Inflammatory macrophage treated with lipopolysaccharide for 4 hours (primary cell): ENCODE measurements around the gene EBLN1.

Experiments
- DNase-seq: peaks from one replicate; pipeline ENCODE4 v3.0.0-alpha.2; 2020

Gene EBLN1

DNA sequence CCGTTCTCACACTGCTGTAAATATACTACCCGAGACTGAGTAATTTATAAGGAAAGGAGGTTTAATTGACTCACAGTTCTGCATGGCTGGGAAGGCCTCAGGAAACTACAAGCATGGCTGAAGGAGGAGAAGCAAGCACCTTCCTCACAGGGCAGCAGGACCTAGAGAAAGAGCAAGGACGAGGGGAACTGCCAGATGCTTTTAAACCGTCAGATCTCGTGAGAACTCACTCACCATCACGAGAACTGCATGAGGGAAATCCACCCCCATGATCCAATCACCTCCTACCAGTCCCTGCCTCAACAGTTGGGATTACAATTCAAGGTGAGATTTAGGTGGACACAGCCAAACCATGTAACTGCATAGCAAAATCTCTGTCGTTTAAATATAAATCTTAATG is at the start of gene EBLN1:
Gene EBLN1 (minus strand): TSS at position 174 of the 400 bp plus-strand sequence. CDS start 8,032 bp downstream, outside the sequence.
- no peak for DNase-seq

GRCh38 chr10:22265839-22266537 is 48.2 kb upstream of the EBLN1 start:
- DNase-seq: no peak

- DNase-seq: no peak
Observed at GRCh38 chr10:22263106-22263505, 45.3 kb upstream of the EBLN1 start.

DNA sequence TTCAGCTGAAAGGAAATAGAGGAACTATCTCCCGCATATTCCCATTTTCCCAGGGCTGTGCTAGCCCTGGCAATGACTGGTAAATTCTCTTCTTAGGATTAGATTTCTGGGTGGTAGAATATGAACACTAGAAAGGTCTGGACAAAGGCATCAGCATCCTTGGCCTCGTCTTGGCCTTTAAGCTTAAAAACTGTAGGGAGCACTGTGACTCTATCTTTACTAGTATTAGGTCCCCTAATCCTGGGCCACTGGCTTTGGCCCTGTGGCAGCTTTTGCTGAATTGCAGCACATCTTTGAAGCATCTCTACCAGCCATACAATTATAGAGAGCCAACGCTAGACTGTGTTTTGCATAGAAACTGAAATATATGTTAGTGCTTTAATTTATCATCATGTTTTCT is 41.5 kb upstream of the EBLN1 start:
- peak; percentile 26 for DNase-seq

GRCh38 chr10:22258471-22258870 is 40.7 kb upstream of the EBLN1 start:
- DNase-seq: no peak

DNA sequence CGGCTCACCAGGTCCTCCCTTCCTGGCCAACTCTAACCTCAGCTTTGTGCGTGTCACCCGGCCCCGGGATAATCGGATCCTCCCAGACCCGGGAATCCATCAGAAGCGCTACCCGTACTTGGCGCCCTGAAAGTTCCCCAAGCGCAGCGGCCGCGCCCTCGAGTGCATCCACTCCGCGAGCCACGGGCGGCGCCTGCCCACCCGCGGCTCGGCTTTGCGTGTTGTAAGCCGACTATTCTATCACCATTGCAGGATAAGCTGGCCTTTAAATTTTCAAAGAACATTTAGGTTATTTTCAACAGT is 35.7 kb upstream of the EBLN1 start:
- DNase-seq: peak; percentile 56

- peak; percentile 32 for DNase-seq
Observed at GRCh38 chr10:22252801-22253579, 35.2 kb upstream of the EBLN1 start.

- peak; percentile 51 for DNase-seq
Observed at GRCh38 chr10:22252224-22252800, 34.5 kb upstream of the EBLN1 start.

- DNase-seq: peak; percentile 87
Observed at GRCh38 chr10:22251751-22252223, 34.0 kb upstream of the EBLN1 start.

GRCh38 chr10:22250897-22251660 is 33.3 kb upstream of the EBLN1 start:
- peak; percentile 46 for DNase-seq

DNA sequence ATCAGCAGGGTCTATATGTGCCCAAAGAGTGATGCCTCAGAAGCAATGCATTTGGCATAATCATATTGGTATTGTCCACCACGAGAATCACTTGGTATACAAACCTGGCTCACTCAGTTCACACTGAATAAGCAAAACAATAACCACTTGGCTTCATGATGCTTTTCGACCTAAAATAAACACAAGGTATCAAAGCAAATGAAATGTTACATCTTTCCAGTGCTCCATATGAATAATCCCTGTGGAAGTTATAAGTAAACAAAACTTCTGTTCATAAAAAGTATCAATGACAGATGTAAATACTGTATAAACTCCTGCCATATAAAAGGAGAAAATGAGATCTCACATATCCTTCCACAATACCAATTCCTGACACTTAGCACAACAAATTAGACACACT is 29.8 kb upstream of the EBLN1 start:
- DNase-seq: no peak

- peak; percentile 80 for DNase-seq
Observed at GRCh38 chr10:22246680-22247391, 29.0 kb upstream of the EBLN1 start.

DNA sequence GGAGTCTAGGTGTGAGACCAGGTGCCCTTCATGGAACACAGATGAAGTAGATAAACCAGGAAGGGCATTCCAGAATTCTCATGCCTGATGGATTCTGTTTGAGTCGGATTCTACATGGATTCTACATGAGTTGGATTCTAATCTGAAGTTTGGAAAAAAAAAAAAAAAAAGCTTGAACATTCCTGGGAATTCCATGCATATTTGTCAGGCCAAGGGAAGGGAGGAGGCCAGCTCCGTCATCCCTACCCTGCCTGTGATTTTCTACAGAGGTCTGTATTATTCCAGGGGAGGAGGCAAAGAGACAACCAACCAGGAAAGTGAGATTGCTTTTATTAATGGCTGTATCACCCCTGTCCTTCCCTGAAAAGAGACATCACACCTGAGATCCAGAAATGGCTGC is 27.8 kb upstream of the EBLN1 start:
- DNase-seq: no peak

GRCh38 chr10:22244855-22245254 is 27.0 kb upstream of the EBLN1 start:
- DNase-seq: no peak

DNA sequence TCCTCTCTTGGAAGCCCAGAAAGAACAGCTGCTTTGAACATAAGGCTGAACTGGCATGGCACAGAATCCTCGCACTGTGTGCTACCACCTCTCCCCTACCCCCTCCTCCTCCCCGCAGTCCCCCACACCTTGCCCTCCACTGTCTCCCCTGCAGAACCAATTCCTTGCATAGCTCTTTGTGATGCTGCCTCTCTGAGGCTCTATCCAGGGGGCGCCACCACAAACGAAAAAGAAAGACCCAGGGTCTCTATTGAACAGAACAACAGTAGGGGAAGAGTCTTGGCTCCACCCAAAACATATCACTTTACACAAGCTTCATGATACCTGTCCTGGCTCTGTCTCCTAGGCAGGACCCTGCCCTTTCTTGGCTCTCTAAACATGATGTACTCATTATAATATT is 26.2 kb upstream of the EBLN1 start:
- no peak for DNase-seq

GRCh38 chr10:22243321-22243720 is 25.5 kb upstream of the EBLN1 start:
- DNase-seq: no peak

- no peak for DNase-seq
Observed at GRCh38 chr10:22231260-22231659, 13.4 kb upstream of the EBLN1 start.

GRCh38 chr10:22230158-22230833 is 12.5 kb upstream of the EBLN1 start:
- peak; percentile 46 for DNase-seq

DNA sequence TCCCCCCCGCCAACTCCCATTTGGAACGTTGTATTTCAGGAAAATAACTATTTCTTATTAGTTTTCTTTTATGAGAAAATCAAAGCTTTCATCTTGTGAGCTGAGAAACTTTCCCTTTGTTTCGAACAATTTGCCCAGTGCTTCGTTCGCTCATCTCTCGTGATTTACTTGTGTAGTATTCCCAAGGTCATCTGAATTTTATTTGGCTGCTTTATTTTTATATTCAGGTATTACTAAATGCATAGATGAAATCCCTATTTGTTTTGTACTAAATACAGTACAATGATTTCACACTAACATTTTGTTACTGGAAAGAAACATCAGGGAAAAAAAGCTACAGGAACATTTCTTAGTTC is 12.0 kb upstream of the EBLN1 start:
- no peak for DNase-seq

GRCh38 chr10:22228943-22229801 is 11.4 kb upstream of the EBLN1 start:
- DNase-seq: peak; percentile 84
